HepG2 (cell line): ENCODE measurements around the gene R3HCC1L. TPM values are rescaled to one million over a fixed set of nuclear protein-coding genes. Genes with fewer than 3 reads are reported as not detected.

Experiments used
- BHLHE40 ChIP-seq: IDR thresholded peaks from 2 replicates; pipeline ENCODE4 v1.6.1; 2011; ENCODE audit warnings: low read length, improper control_type of control experiment
- CSRNP2 ChIP-seq: sonication (generic); formaldehyde crosslinking; conservative IDR thresholded peaks from 2 replicates; pipeline ENCODE4 v1.8.0; 2022; ENCODE audit warnings: low read depth, missing genetic modification reagents
- GATA4 ChIP-seq: sonication (generic); IDR thresholded peaks from 2 replicates; pipeline ENCODE4 v1.6.1; 2016; ENCODE audit warnings: antibody characterized with exemption, low read depth, borderline replicate concordance
- HNRNPLL ChIP-seq: fragments of 200-400 bp; formaldehyde crosslinking; IDR thresholded peaks from 2 replicates; pipeline ENCODE4 v1.6.1; 2017; ENCODE audit warnings: mild to moderate bottlenecking, low read depth, low read length; ENCODE audit not compliant: poor library complexity, severe bottlenecking
- KDM2A ChIP-seq: sonication (generic); formaldehyde crosslinking; IDR thresholded peaks from 2 replicates; pipeline ENCODE4 v1.4.0; 2020; ENCODE audit warnings: low read depth, missing genetic modification reagents, borderline replicate concordance
- MAZ ChIP-seq, 2 experiments: sonication (generic) in 1 of 2; formaldehyde crosslinking in 1 of 2; IDR thresholded peaks; 2 replicates each; pipeline versions ENCODE4 v1.5.0 to v1.6.1; 2012 to 2020; ENCODE audit warnings: low read depth in 2 of 2, mild to moderate bottlenecking in 2 of 2, borderline replicate concordance in 1 of 2, improper control_type of control experiment in 1 of 2, low read length in 1 of 2, missing genetic modification reagents in 1 of 2, moderate library complexity in 1 of 2
- MEIS1 ChIP-seq: sonication (generic); formaldehyde crosslinking; IDR thresholded peaks from 2 replicates; pipeline ENCODE4 v1.9.0; 2021; ENCODE audit warnings: mild to moderate bottlenecking, missing genetic modification reagents, moderate library complexity, borderline replicate concordance
- POLR2AphosphoS5 ChIP-seq: IDR thresholded peaks from 2 replicates; pipeline ENCODE4 v1.6.1; 2012; ENCODE audit warnings: low read depth, low read length
- RNF219 ChIP-seq: sonication (generic); formaldehyde crosslinking; IDR thresholded peaks from 2 replicates; pipeline ENCODE4 v1.5.0; 2020; ENCODE audit warnings: mild to moderate bottlenecking, missing genetic modification reagents
- TFAP4 ChIP-seq: sonication (generic); IDR thresholded peaks from 2 replicates; pipeline ENCODE4 v1.6.1; 2016; ENCODE audit warnings: low read depth, borderline replicate concordance
- TFDP2 ChIP-seq: sonication (generic); formaldehyde crosslinking; IDR thresholded peaks from 2 replicates; pipeline ENCODE4 v1.4.0; 2020; ENCODE audit warnings: missing genetic modification reagents
- THAP8 ChIP-seq: sonication (generic); formaldehyde crosslinking; IDR thresholded peaks from 2 replicates; pipeline ENCODE4 v1.5.1; 2020; ENCODE audit warnings: missing genetic modification reagents, mild to moderate bottlenecking, borderline replicate concordance
- ZBTB21 ChIP-seq: sonication (generic); formaldehyde crosslinking; IDR thresholded peaks from 2 replicates; pipeline ENCODE4 v1.4.0; 2020; ENCODE audit warnings: missing genetic modification reagents
- ZFAT ChIP-seq: sonication (generic); formaldehyde crosslinking; conservative IDR thresholded peaks from 2 replicates; pipeline ENCODE4 v1.8.1; 2023; ENCODE audit warnings: missing genetic modification reagents, inconsistent platforms
- ZMYM4 ChIP-seq: sonication (generic); formaldehyde crosslinking; IDR thresholded peaks from 2 replicates; pipeline ENCODE4 v1.8.1; 2023; ENCODE audit warnings: mild to moderate bottlenecking, missing genetic modification reagents
- ZNF30 ChIP-seq: sonication (generic); formaldehyde crosslinking; IDR thresholded peaks from 2 replicates; pipeline ENCODE4 v1.5.0; 2020; ENCODE audit warnings: mild to moderate bottlenecking, missing genetic modification reagents
- ZNF510 ChIP-seq: sonication (generic); formaldehyde crosslinking; IDR thresholded peaks from 2 replicates; pipeline ENCODE4 v1.4.0; 2020; ENCODE audit warnings: low read depth, mild to moderate bottlenecking, missing genetic modification reagents
- ZNF710 ChIP-seq: sonication (generic); formaldehyde crosslinking; IDR thresholded peaks from 2 replicates; pipeline ENCODE4 v1.5.0; 2020; ENCODE audit warnings: mild to moderate bottlenecking, missing genetic modification reagents, borderline replicate concordance
- ZNF782 ChIP-seq: sonication (generic); formaldehyde crosslinking; IDR thresholded peaks from 2 replicates; pipeline ENCODE4 v1.4.0; 2020; ENCODE audit warnings: missing genetic modification reagents, mild to moderate bottlenecking, borderline replicate concordance
- polyA plus RNA-seq, 8 experiments: library from polyadenylated mRNA; depleted of rRNA in 3 of 8; stranded (reverse) in 7 of 8; unstranded in 1 of 8; fragments of >200 nt; fragmentation: Illumina TruSeq in 4 of 8; extraction: Trizol in 4 of 8; gene quantifications; 2 replicates each; pipeline versions ENCODE4 v1.2.1 to v1.2.3, GENCODE V29; 2011 to 2016; ENCODE audit warnings: low read depth in 4 of 8, missing spikeins in 1 of 8, mixed read lengths in 1 of 8; ENCODE audit not compliant: insufficient read depth in 1 of 8
- total RNA-seq, 5 experiments: library from RNA; depleted of rRNA; stranded (reverse); fragments of >200 nt; fragmentation: Illumina TruSeq; extraction: Trizol; gene quantifications; 2 replicates each; pipeline ENCODE4 v1.2.3, GENCODE V29; 2016; ENCODE audit warnings: low read depth in 1 of 5

Gene R3HCC1L
- total and polyA plus RNA-seq, 2 of the 13 experiments (the other 11 are each of a cell fraction or from before 2014, with no cell fraction given), result 6.5 to 12.2 TPM

GRCh38 chr10:98134431-98135221 is at the start of gene R3HCC1L (continued):
- TF ChIP-seq GATA4 (0 out of 2 replicates have a peak, but pooled peaks have one; percentile 56), KDM2A (CRISPR knock-in tag) (peak; percentile 91), TFDP2 (peak; percentile 79), ZBTB21 (CRISPR knock-in tag) (no peak), THAP8 (CRISPR knock-in tag) (no peak), ZNF510 (no peak), MEIS1 (no peak), ZNF782 (CRISPR knock-in tag) (no peak), ZFAT (CRISPR knock-in tag) (no peak), TFAP4 (peak; percentile 35; the same call in 1 of the 2 replicates), RNF219 (no peak), HNRNPLL (peak; percentile 98), ZMYM4 (CRISPR knock-in tag) (peak; percentile 25; the same call in 1 of the 2 replicates), BHLHE40 (no peak), ZNF30 (CRISPR knock-in tag) (no peak), MAZ (IDR thresholded peaks at IDR 0.05; ENCODE audit: borderline replicate concordance, low read depth, low read length) (0 out of 2 replicates have a peak, but pooled peaks have one; percentile 27), MAZ (CRISPR knock-in tag; IDR thresholded peaks at IDR 0.05; ENCODE audit: low read depth) (no peak), CSRNP2 (CRISPR knock-in tag) (no peak), POLR2AphosphoS5 (peak; percentile 93), ZNF710 (no peak)
